Central memory CD4-positive, alpha-beta T cell (primary cell): Measurements from ENCODE around the gene CAPRIN1.

ENCODE experiments used
- DNase-seq: peaks from one replicate; pipeline ENCODE4 v3.0.0; 2022
- total RNA-seq, 3 experiments: gene quantifications; one replicate each; lab custom pipeline; 2026; lab: John Stamatoyannopoulos, UW

CAPRIN1 gene
- 190 to 655 (median 313) reads per million in 3 experiments for total RNA-seq

- DNase-seq = peak; percentile 87
These were observed at the start of gene CAPRIN1 for GRCh38 chr11:34051349-34052035. Gene CAPRIN1 (plus strand): TSS chr11:34051731. CDS start chr11:34052421, 690 bp downstream.

DNA sequence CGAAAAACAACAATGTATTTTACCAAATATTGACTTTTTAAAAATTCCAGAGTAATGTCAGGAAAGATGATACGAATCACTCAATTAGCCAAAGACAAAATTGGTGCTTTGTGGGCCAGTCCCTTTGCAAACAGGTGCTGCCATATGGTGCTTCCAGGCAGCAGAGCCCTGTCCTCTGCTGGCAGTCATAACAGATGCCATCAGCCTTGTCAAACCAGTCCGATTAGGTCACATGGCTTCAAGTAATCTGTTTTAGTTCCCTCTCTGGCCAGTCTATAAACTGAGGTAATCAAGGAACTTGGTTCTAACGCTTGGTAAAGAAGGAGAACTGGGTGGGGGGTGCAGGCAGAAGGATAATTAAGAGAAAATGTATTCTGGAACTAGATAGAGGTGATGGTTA, 49.1 kb upstream of the CAPRIN1 start:
- DNase-seq = no peak

GRCh38 chr11:34004236-34004635, 47.3 kb upstream of the CAPRIN1 start:
- DNase-seq = no peak

GRCh38 chr11:34006876-34007275, 44.7 kb upstream of the CAPRIN1 start:
- DNase-seq = no peak

- no peak for DNase-seq
These were observed 38.8 kb upstream of the CAPRIN1 start for GRCh38 chr11:34012734-34013133.

GRCh38 chr11:34013898-34014571, 37.5 kb upstream of the CAPRIN1 start:
- DNase-seq = no peak

DNA sequence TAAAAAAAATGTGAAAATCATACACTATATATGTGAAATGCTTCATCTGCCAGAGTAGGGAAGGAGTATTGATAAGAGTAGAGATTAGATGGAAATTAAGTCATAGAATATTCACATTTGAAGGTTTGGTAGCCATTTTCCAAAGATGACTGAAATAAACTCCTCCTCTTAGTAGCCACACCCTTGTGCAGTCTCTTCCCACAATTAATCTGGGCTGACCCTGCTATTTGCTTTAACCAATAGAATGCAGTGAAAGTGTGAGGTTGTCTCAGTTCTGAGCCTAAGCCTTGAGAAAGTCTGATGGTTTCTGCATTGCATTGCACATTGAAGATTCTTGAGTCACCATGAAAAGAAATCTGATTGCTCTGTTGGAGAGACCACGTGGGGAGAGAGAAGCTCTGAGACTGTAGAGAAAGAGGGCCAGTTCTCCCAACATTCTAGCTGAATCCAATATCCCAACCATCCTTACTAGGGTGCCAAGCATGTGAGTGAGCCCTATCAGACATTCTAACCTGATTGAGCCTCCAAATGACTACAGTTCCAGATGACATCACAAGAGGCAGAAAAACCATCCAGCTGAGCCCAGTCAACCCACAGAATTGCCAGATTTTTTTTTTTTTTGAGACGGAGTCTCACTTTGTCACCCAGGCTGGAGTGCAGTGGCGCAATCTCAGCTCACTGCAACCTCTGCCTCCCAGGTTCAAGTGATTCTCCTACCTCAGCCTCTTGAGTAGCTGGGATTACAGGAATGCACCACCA, 29.4 kb upstream of the CAPRIN1 start:
- DNase-seq = no peak

GRCh38 chr11:34026432-34026831, 25.1 kb upstream of the CAPRIN1 start:
- no peak for DNase-seq

DNA sequence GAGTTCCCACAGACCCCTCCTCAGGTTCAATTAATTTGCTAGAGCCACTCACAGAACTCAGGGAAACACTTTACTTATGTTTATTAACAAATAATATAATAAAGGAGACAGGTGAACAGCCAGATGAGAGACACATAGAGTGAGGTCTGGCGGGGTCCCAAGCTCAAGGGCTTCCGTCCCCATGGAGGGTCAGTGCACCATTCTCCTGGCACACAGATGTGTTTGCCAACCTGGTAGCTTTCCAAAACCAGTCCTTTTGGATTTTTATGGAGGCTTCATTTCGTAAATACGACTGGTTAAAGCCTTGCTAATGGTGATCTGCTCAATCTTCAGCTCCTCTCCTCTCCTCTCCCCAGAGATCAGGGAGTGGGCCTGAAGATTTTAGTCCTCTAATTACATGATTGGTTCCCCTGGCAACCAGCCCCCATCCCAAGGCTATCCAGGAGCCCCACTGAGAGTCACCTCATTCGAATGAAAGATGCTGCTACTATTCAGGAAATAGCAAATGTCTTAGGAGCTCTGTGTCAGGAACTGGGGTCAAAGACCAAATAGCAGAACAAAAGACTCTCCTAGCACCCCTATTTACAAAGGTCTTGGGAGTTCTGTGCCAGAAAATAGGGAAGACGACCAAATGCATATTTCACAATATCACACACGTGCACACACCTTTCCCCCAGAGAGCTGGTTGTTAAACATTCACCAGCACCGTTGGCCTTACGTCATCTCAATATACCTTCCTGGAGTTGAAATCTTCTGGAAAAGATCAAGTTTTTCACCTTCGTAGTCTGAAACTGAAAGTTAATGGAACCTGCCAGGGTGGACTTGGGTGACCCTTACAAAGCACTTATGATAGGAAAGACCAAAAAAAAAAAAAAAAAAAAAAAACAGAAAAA, 23.8 kb upstream of the CAPRIN1 start:
- DNase-seq = no peak

- no peak for DNase-seq
These were observed 23.1 kb upstream of the CAPRIN1 start for GRCh38 chr11:34028425-34028824.

- no peak for DNase-seq
These were observed 22.4 kb upstream of the CAPRIN1 start for GRCh38 chr11:34029176-34029575.

DNA sequence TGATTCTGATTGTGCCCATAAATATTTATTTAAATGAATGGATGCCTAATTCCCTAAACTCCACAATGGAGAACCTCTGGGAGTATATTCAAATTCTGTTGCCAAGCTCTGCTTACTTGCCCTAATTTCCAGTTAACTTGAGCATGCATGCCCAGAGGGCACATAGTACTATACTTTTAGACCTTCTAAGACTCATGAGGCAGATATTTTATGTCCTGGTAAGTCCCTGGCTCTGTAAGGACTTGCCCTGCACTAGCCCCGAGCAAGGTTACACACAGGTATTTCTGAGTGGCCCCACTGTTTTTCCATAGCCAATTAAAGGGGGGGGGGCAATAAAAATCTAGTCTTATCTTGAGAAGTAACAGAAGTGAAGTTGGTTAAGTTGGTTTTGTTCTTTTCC, 21.1 kb upstream of the CAPRIN1 start:
- no peak for DNase-seq

DNA sequence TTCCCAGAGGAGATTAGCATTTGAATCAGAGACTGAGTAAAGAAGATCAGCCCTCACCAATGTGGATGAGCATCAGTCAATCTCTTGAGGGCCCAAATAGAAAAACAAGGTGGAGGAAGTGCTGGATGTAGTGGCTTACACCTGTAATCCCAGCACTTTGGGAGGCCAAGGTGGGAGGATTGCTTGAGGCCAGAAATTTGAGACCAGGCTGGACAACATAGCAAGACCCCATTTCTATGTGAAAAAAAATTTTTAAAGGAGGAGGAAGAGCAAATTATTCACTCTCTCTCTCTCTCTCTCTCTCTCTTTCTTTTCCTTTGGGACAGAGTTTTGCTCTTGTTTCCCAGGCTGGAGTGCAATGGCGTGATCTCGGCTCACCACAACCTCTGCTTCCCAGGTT, 18.1 kb upstream of the CAPRIN1 start:
- no peak for DNase-seq

DNA sequence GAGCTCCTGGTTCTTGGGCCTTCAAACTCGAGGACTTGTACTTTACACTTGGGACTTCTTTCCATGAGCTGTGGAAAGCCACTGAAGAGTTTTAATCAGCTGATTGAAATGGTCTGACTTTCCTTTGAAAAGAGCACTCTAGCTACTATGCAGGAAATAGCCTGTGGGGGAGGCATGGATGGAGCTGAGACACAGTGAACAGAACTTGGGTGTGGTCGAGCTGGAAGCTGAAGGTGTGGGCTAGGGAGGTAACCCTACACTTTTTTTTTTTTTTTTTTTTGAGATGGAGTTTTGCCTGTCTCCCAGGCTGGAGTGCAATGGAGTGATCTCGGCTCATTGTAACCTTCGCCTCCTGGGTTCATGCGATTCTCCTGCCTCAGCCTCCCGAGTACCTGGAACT, 17.5 kb upstream of the CAPRIN1 start:
- no peak for DNase-seq

GRCh38 chr11:34036456-34036855, 15.1 kb upstream of the CAPRIN1 start:
- no peak for DNase-seq

DNA sequence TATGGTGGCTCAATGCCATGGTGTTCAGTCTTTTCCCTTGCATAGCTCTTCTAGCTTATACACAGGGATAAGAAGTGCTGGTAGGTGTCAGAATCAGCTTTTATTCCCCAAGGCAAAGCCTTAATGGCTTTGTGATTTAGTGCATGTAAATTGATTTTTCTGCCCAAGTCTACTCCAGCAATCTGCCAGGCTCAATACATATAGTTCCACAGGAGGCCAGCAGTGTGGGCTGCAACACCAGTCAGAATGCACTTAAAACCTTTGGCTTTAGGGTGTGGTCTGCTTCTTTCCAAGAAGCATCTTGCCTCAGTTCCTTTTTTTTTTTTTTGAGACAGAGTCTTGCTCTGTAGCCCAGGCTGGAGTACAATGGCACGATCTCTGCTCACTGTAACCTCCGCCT, 14.5 kb upstream of the CAPRIN1 start:
- no peak for DNase-seq

GRCh38 chr11:34040571-34040970, 11.0 kb upstream of the CAPRIN1 start:
- DNase-seq = no peak

DNA sequence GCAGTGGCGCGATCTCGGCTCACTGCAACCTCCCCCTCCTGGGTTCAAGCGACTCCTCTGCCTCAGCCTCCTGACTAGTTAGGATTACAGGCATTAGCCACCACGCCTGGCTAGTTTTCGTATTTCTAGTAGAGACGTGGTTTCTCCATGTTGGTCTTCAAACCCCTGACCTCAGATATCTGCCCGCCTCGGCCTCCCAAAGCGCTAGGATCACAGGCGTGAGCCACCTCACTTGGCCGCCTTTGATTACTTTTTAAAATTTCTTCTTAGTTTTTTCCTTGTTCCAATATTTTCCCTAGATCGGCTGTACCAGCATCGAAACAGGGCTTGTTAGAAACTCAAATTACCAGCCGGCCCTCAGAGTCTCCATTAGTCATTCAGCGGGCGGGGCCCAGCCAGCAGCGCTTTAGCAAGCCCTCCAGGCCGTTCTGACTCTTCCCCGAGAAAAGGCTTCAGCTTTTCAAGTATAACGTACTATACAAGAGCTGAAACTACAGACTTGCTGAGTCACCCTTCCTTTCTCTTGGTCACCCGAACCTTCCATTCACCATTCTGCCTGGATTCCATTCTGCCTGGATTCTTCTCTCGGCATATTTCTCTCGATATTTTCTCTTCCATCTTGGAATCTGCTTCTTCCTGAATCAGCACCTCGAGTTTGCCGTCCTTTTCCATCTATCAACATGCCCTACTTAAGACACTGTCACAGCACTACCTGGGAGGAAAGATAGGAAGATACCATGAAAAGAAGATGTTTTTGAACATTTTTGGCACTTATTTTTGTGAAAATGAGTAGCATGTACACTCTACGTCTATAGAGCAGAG, 6.7 kb upstream of the CAPRIN1 start:
- no peak for DNase-seq

DNA sequence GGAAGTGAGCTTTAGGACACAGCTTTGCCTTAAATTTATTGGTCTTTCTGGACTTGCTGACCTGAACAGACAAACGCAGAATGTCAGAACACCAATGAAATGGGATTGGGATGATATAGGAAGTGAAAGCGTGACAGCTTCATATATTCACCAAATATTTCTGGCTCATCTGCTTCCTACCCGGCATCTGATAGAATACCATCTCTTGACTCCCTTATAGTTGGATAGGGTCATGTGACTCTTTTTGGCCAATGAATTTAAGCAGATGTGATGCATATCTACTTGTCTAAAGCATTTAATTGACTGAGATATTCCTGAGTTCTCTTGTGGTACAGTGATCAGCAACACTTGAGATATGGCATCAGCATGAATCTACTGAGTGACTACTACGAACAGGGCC, 2.5 kb upstream of the CAPRIN1 start:
- DNase-seq = no peak

- no peak for DNase-seq
These were observed 766 bp upstream of the CAPRIN1 start for GRCh38 chr11:34050581-34051348.

- DNase-seq = peak; percentile 80
These were observed 591 bp downstream of the CAPRIN1 start for GRCh38 chr11:34052036-34052607.
